ENCODE results near the gene LRRK2.

GRCh38 chr12:40208707-40209446 is 15.9 kb upstream of the LRRK2 start:
- no peak for TF ChIP-seq CTCF (IDR thresholded peaks at IDR 0.05)
- no peak for TF ChIP-seq POLR2A (IDR thresholded peaks at IDR 0.05)
- TF ChIP-seq POLR2AphosphoS5 (IDR thresholded peaks at IDR 0.05), result no peak
